Sigmoid colon (tissue), 4 donors: Measurements from ENCODE around the gene ZNF211.

Experiments used
- CTCF ChIP-seq, 4 experiments: fragments of 450-650 bp in 3 of 4; fragments of 200-600 bp in 1 of 4; IDR thresholded peaks; one replicate each; pipeline ENCODE4 v1.5.1; 2016 to 2019; ENCODE audit warnings: antibody characterized with exemption in 4 of 4, mild to moderate bottlenecking in 3 of 4, moderate library complexity in 2 of 4
- EP300 ChIP-seq, 4 donors: sonication (generic); formaldehyde crosslinking; IDR thresholded peaks; one replicate each; pipeline ENCODE4 v1.6.1; 2017; ENCODE audit warnings: antibody characterized with exemption in 4 of 4

GRCh38 chr19:57689750-57690149 is 56.8 kb downstream of the ZNF211 start:
- TF ChIP-seq CTCF (IDR thresholded peaks at IDR 0.05) (no peak), EP300 (IDR thresholded peaks at IDR 0.05) (no peak)
